Skin epidermis (tissue), 12 donors: Measurements from ENCODE around the gene PCDHA9.
"Not testable (repeated sequence)": the region's sequence is repeated elsewhere in the genome, so short reads cannot be mapped to it uniquely, and the experiment has no call there.

ENCODE experiments used
- H3K27ac ChIP-seq, 21 experiments: fragments of 200-600 bp; sonication (generic) in 11 of 21; one replicate each; pipeline ENCODE4 v1.5.0; 2020; ENCODE audit warnings: mild to moderate bottlenecking in 3 of 21, inconsistent platforms in 2 of 21, moderate library complexity in 2 of 21
- H3K4me3 ChIP-seq, 7 experiments: fragments of 200-600 bp; sonication (generic) in 2 of 7; one replicate each; pipeline ENCODE4 v1.5.0; 2020; ENCODE audit warnings: inconsistent platforms in 2 of 7, mild to moderate bottlenecking in 2 of 7, moderate library complexity in 1 of 7

Gene PCDHA9

GRCh38 chr5:140834439-140835008, 13.7 kb upstream of the PCDHA9 start:
- H3K27ac ChIP-seq, H3K4me3 ChIP-seq: not testable (repeated sequence)

- Histone ChIP-seq H3K4me3 (no peak overlapping the region), H3K27ac (no peak overlapping the region)
These were observed 12.3 kb upstream of the PCDHA9 start for GRCh38 chr5:140835622-140836510.

GRCh38 chr5:140840978-140841962, 6.9 kb upstream of the PCDHA9 start, which contains the start of gene PCDHA8:
PCDHA8 (plus strand) TSS chr5:140841187; CDS start chr5:140841322, 135 bp downstream.
- H3K27ac ChIP-seq, result no peak within 1 kb of the TSS
- no peak within 1 kb of the TSS for H3K4me3 ChIP-seq

GRCh38 chr5:140842798-140843733, 5.1 kb upstream of the PCDHA9 start:
- no peak overlapping the region for H3K4me3 ChIP-seq
- H3K27ac ChIP-seq, result no peak overlapping the region

GRCh38 chr5:140849831-140850634, 1.9 kb downstream of the PCDHA9 start:
- not testable (repeated sequence) for H3K4me3 ChIP-seq, H3K27ac ChIP-seq

- no peak within 1 kb of the TSS for H3K4me3 ChIP-seq
These were observed 7.8 kb downstream of the PCDHA9 start, which contains the start of gene PCDHA10 for GRCh38 chr5:140855772-140856674. PCDHA10 (plus strand) TSS chr5:140855897; CDS start chr5:140856049, 152 bp downstream.

GRCh38 chr5:140857177-140857986, 9.2 kb downstream of the PCDHA9 start:
- no peak overlapping the region for H3K4me3 ChIP-seq
- H3K27ac ChIP-seq, result no peak overlapping the region

More at GRCh38 chr5:140855772-140856674, 7.8 kb downstream of the PCDHA9 start, which contains the start of gene PCDHA10:
- H3K27ac ChIP-seq, result no peak within 1 kb of the TSS

- Histone ChIP-seq H3K4me3 (no peak overlapping the region), H3K27ac (no peak overlapping the region)
These were observed 9.7 kb downstream of the PCDHA9 start for GRCh38 chr5:140857987-140858240.

GRCh38 chr5:140862441-140863295, 14.5 kb downstream of the PCDHA9 start:
- H3K4me3 ChIP-seq, result no peak overlapping the region
- H3K27ac ChIP-seq, result no peak overlapping the region

- no peak within 1 kb of the TSS for H3K27ac ChIP-seq
- no peak within 1 kb of the TSS for H3K4me3 ChIP-seq
These were observed 20.8 kb downstream of the PCDHA9 start, which contains the start of gene PCDHA11 for GRCh38 chr5:140868721-140869554. PCDHA11 (plus strand) TSS chr5:140868957; CDS start chr5:140869104, 147 bp downstream.

- Histone ChIP-seq H3K27ac (no peak overlapping the region), H3K4me3 (no peak overlapping the region)
These were observed 21.3 kb downstream of the PCDHA9 start for GRCh38 chr5:140869555-140869886.

GRCh38 chr5:140870221-140871201, 22.3 kb downstream of the PCDHA9 start:
- H3K4me3 ChIP-seq, result no peak overlapping the region

More at GRCh38 chr5:140870221-140871201, 22.3 kb downstream of the PCDHA9 start:
- no peak overlapping the region for H3K27ac ChIP-seq
